Tibial nerve (tissue), 4 donors: ENCODE measurements around the gene PDYN. TPM values are rescaled to one million over a fixed set of nuclear protein-coding genes. Genes with fewer than 3 reads are reported as not detected.
A peak's percentile ranks its signal among the peaks of the same experiment; 100 is the strongest.

ENCODE experiments used
- DNase-seq, 2 donors: peaks; one replicate each; pipeline ENCODE4 v3.0.0-alpha.2; 2019; ENCODE audit warnings: low spot score in 2 of 2
- H3K27ac ChIP-seq, 4 donors: fragments of 200-600 bp; sonication (generic) in 3 of 4; one replicate each; pipeline ENCODE4 v1.5.1; 2017 to 2019; ENCODE audit warnings: mild to moderate bottlenecking in 1 of 4
- H3K27me3 ChIP-seq, 2 donors: fragments of 200-600 bp; sonication (generic) in 1 of 2; one replicate each; pipeline versions ENCODE4 v1.5.1 to v1.6.0; 2017 to 2019
- H3K36me3 ChIP-seq, 3 donors: fragments of 200-600 bp; sonication (generic); one replicate each; pipeline ENCODE4 v1.5.1; 2018 to 2019
- H3K4me1 ChIP-seq, 4 donors: fragments of 200-600 bp; sonication (generic) in 3 of 4; one replicate each; pipeline ENCODE4 v1.5.1; 2017 to 2019
- H3K4me3 ChIP-seq, 4 donors: fragments of 200-600 bp; sonication (generic) in 3 of 4; one replicate each; pipeline ENCODE4 v1.5.1; 2017 to 2019; ENCODE audit warnings: mild to moderate bottlenecking in 1 of 4, moderate library complexity in 1 of 4
- H3K9me3 ChIP-seq, 4 donors: fragments of 200-600 bp; sonication (generic) in 3 of 4; one replicate each; pipeline ENCODE4 v1.5.1; 2017 to 2019
- CTCF ChIP-seq, 5 experiments: fragments of 200-600 bp in 3 of 5; fragments of 450-650 bp in 2 of 5; sonication (generic) in 3 of 5; IDR thresholded peaks; one replicate each; pipeline ENCODE4 v1.5.1; 2016 to 2019; ENCODE audit warnings: antibody characterized with exemption in 5 of 5, mild to moderate bottlenecking in 3 of 5, moderate library complexity in 2 of 5
- EP300 ChIP-seq, 2 donors: sonication (generic); formaldehyde crosslinking; IDR thresholded peaks; one replicate each; pipeline ENCODE4 v1.6.1; 2017; ENCODE audit warnings: antibody characterized with exemption in 2 of 2, mild to moderate bottlenecking in 1 of 2
- POLR2A ChIP-seq, 2 donors: fragments of 450-650 bp; IDR thresholded peaks; one replicate each; pipeline ENCODE4 v1.6.1; 2017; ENCODE audit warnings: antibody characterized with exemption in 2 of 2, mild to moderate bottlenecking in 2 of 2, moderate library complexity in 2 of 2
- WGBS, 2 donors: methylation state at CpG; one replicate each; pipeline ENCODE4 v1.1.5; 2018; 5-methylcytosine and 5-hydroxymethylcytosine counted together
- total RNA-seq, 4 donors: library from RNA; depleted of rRNA; stranded (reverse); fragments of >200 nt; gene quantifications; one replicate each; pipeline ENCODE4 v1.1.0, GENCODE V29; 2016

The PDYN gene
- total RNA-seq, 4 donors from 2014 or later, result not detected

GRCh38 chr20:1937316-1937976, 56.4 kb downstream of the PDYN start:
- no peaks in the 10 kb centered on the region for H3K27me3 ChIP-seq
- TF ChIP-seq EP300 (IDR thresholded peaks at IDR 0.05) (no peak), CTCF (IDR thresholded peaks at IDR 0.05) (no peak), POLR2A (IDR thresholded peaks at IDR 0.05) (no peak)
- WGBS, 2 donors, result 91 to 92% methylated on average over 24 to 25 of the region's 25 CpGs
- H3K4me1 ChIP-seq, result peaks cover 0 to 37% (median 2%) of the 10 kb centered on the region in 4 donors
- DNase-seq, result no peak
- H3K9me3 ChIP-seq, result no peaks in the 10 kb centered on the region
- no peak overlapping the region for H3K27ac ChIP-seq
- H3K4me3 ChIP-seq, result no peak overlapping the region
- peaks cover 0 to 44% (median 0%) of the 10 kb centered on the region in 3 donors for H3K36me3 ChIP-seq

- Histone ChIP-seq H3K9me3 (no peaks in the 10 kb centered on the region), H3K4me1 (peaks cover 0 to 22% (median 0%) of the 10 kb centered on the region in 4 donors), H3K4me3 (no peak overlapping the region), H3K27me3 (no peaks in the 10 kb centered on the region), H3K27ac (peak overlapping the region in 1 of 4 donors; percentile 56), H3K36me3 (peaks cover 0 to 44% (median 0%) of the 10 kb centered on the region in 3 donors)
- DNase-seq, result no peak
- TF ChIP-seq CTCF (IDR thresholded peaks at IDR 0.05), result no peak
- TF ChIP-seq POLR2A (IDR thresholded peaks at IDR 0.05), result no peak
- TF ChIP-seq EP300 (IDR thresholded peaks at IDR 0.05), result no peak
- WGBS, 2 donors, result 84 to 91% methylated on average over 15 of the region's 15 CpGs
These were observed 58.0 kb downstream of the PDYN start for GRCh38 chr20:1935696-1936366.

- WGBS, 2 donors, result 80 to 87% methylated on average over 19 of the region's 19 CpGs
- peak overlapping the region in 2 of 4 donors; percentile 52 to 56 for H3K27ac ChIP-seq
- no peak for TF ChIP-seq CTCF (IDR thresholded peaks at IDR 0.05)
- TF ChIP-seq EP300 (IDR thresholded peaks at IDR 0.05), result peak in 1 of 2 donors; percentile 85
- TF ChIP-seq POLR2A (IDR thresholded peaks at IDR 0.05), result no peak
These were observed 58.9 kb downstream of the PDYN start for GRCh38 chr20:1934721-1935573.

GRCh38 chr20:1934156-1934555, 59.7 kb downstream of the PDYN start:
- peak overlapping the region in 2 of 4 donors; percentile 52 to 56 for H3K27ac ChIP-seq
- H3K9me3 ChIP-seq, result no peaks in the 10 kb centered on the region
- no peak overlapping the region for H3K4me3 ChIP-seq
- 30 to 32% methylated on average over 1 of the region's 1 CpG for WGBS, 2 donors
- DNase-seq, result peak in 1 of 2 donors; percentile 55
- H3K27me3 ChIP-seq, result no peaks in the 10 kb centered on the region
- H3K36me3 ChIP-seq, result peaks cover 0 to 50% (median 0%) of the 10 kb centered on the region in 3 donors
- peaks cover 0 to 22% (median 0%) of the 10 kb centered on the region in 4 donors for H3K4me1 ChIP-seq
- TF ChIP-seq CTCF (IDR thresholded peaks at IDR 0.05) (no peak), POLR2A (IDR thresholded peaks at IDR 0.05) (no peak), EP300 (IDR thresholded peaks at IDR 0.05) (no peak)

More at GRCh38 chr20:1934721-1935573, 58.9 kb downstream of the PDYN start:
- Histone ChIP-seq H3K4me1 (peaks cover 0 to 22% (median 0%) of the 10 kb centered on the region in 4 donors), H3K4me3 (no peak overlapping the region), H3K27me3 (no peaks in the 10 kb centered on the region), H3K9me3 (no peaks in the 10 kb centered on the region), H3K36me3 (peaks cover 0 to 44% (median 0%) of the 10 kb centered on the region in 3 donors)
- DNase-seq, result peak; percentile 69 to 89
